OCI-LY3 (cell line): ENCODE measurements around the gene PRR15.

Experiments
- CTCF ChIP-seq: fragments of 200-600, 300-600 bp; sonication (generic); IDR thresholded peaks from 2 replicates; pipeline ENCODE4 v1.5.1; 2014; ENCODE audit warnings: antibody characterized with exemption, low read length, low read depth
- EZH2phosphoT487 ChIP-seq: fragments of 200-600 bp; shearing (Covaris generic); IDR thresholded peaks from 2 replicates; pipeline ENCODE4 v1.6.1; 2018; ENCODE audit warnings: antibody characterized with exemption, mixed run types, low read depth

- TF ChIP-seq CTCF (no peak), EZH2phosphoT487 (no peak)
Observed at GRCh38 chr7:29612596-29612995, 49.0 kb downstream of the PRR15 start.
